HCT116 (cell line): ENCODE data around the gene HYAL2. TPM values are rescaled to one million over a fixed set of nuclear protein-coding genes. Genes with fewer than 3 reads are reported as not detected.

ENCODE experiments used
- ATAC-seq: fragments of 200-7000 bp; cut with Tn5 transposase; 2 replicates; pipeline ENCODE4 v1.9.1; 2020; ENCODE audit warnings: mild to moderate bottlenecking, moderate library complexity
- BruUV-seq: library from RNA; stranded (reverse); fragments of 400-500 nt; replicated peaks from 2 replicates; lab custom pipeline; 2021; lab: Mats Ljungman, UMichigan
- CTCF ChIA-PET: fragments of 300-600 bp; sonication (Branson Sonifier 250); formaldehyde crosslinking; loops from one replicate; lab custom pipeline; 2021; ENCODE audit warnings: antibody characterized with exemption; lab: Charles Lee
- POLR2A ChIA-PET: fragments of 300-600, 350-600 bp; sonication (Branson Sonifier 250); formaldehyde crosslinking; loops from one replicate; lab custom pipeline; 2021; ENCODE audit warnings: antibody characterized with exemption; lab: Charles Lee
- RAD21 ChIA-PET, 2 experiments: fragments of 300-600 bp; sonication (Branson Sonifier 250); formaldehyde crosslinking; loops; one replicate each; lab custom pipeline; 2023; ENCODE audit warnings: low total read pairs in 2 of 2; ENCODE audit not compliant: uncharacterized antibody in 2 of 2, unreplicated experiment in 2 of 2, low non-redundant PET in 1 of 2; lab: Charles Lee
- DNase-seq: peaks from one replicate; pipeline ENCODE4 v3.0.0-alpha.2; 2010; ENCODE audit warnings: low read depth, low spot score
- H2AFZ ChIP-seq: fragments of 200-600 bp; shearing (Covaris generic), sonication (generic); 2 replicates; pipeline ENCODE4 v1.6.1; 2017; ENCODE audit warnings: low read depth, mixed run types, mixed read lengths, antibody characterized with exemption, low read length; ENCODE audit not compliant: poor library complexity, severe bottlenecking
- H3K27ac ChIP-seq: 2 replicates; pipeline ENCODE4 v1.5.1; 2012; ENCODE audit warnings: low read depth, low read length
- H3K27me3 ChIP-seq: fragments of 200-600 bp; sonication (generic); 2 replicates; pipeline ENCODE4 v1.6.1; 2016; ENCODE audit warnings: mixed run types, low read length, mixed read lengths; ENCODE audit not compliant: insufficient read depth
- H3K36me3 ChIP-seq, 2 experiments: fragments of 200-500 bp in 1 of 2; fragments of 200-600 bp in 1 of 2; sonication (Bioruptor generic) in 1 of 2; sonication (generic) in 1 of 2; 2 replicates each; pipeline versions ENCODE4 v1.5.1 to v1.6.1; 2014 to 2016; ENCODE audit warnings: low read length in 2 of 2, inconsistent platforms in 1 of 2, mixed read lengths in 1 of 2, mixed run types in 1 of 2; ENCODE audit not compliant: insufficient read depth in 2 of 2, control insufficient read depth in 1 of 2
- H3K4me1 ChIP-seq, 2 experiments: fragments of 200-600 bp in 1 of 2; sonication (generic) in 1 of 2; 2 replicates each; pipeline versions ENCODE4 v1.5.1 to v1.6.1; 2012 to 2017; ENCODE audit warnings: low read length in 2 of 2, inconsistent platforms in 1 of 2, mild to moderate bottlenecking in 1 of 2, mixed read lengths in 1 of 2, mixed run types in 1 of 2, moderate library complexity in 1 of 2; ENCODE audit not compliant: insufficient read depth in 2 of 2, control insufficient read depth in 1 of 2
- H3K4me2 ChIP-seq: fragments of 200-600 bp; sonication (generic); 2 replicates; pipeline ENCODE4 v1.6.1; 2017; ENCODE audit warnings: mixed run types, low read length, mixed read lengths
- H3K4me3 ChIP-seq, 2 experiments: fragments of 200-600 bp in 1 of 2; sonication (generic) in 1 of 2; replicated peaks in 1 of 2; 2 replicates each; pipeline ENCODE4 v1.5.1; 2011 to 2016; ENCODE audit warnings: low read length in 2 of 2, control low read depth in 1 of 2, low read depth in 1 of 2, mild to moderate bottlenecking in 1 of 2, mixed read lengths in 1 of 2, mixed run types in 1 of 2
- H3K79me2 ChIP-seq: fragments of 200-600 bp; sonication (generic); 2 replicates; pipeline ENCODE4 v1.6.1; 2017; ENCODE audit warnings: mild to moderate bottlenecking, mixed run types, low read length, moderate library complexity, mixed read lengths; ENCODE audit not compliant: insufficient read depth
- H3K9ac ChIP-seq: fragments of 200-600 bp; sonication (generic); 2 replicates; pipeline ENCODE4 v1.6.1; 2016; ENCODE audit warnings: low read length, mixed read lengths
- H3K9me2 ChIP-seq: fragments of 200-600 bp; sonication (generic), shearing (Covaris generic); 2 replicates; pipeline ENCODE4 v1.6.1; 2017; ENCODE audit warnings: mixed run types, mild to moderate bottlenecking, moderate library complexity; ENCODE audit not compliant: insufficient read depth
- H3K9me3 ChIP-seq, 2 experiments: fragments of 200-500 bp in 1 of 2; fragments of 200-600 bp in 1 of 2; sonication (Bioruptor generic) in 1 of 2; sonication (generic) in 1 of 2; 2 replicates each; pipeline ENCODE4 v1.6.1; 2014 to 2017; ENCODE audit warnings: low read length in 2 of 2, mixed read lengths in 2 of 2, inconsistent platforms in 1 of 2, low read depth in 1 of 2, mild to moderate bottlenecking in 1 of 2, mixed run types in 1 of 2, moderate library complexity in 1 of 2; ENCODE audit not compliant: control insufficient read depth in 1 of 2, insufficient read depth in 1 of 2
- H4K20me1 ChIP-seq: fragments of 200-600 bp; sonication (generic), shearing (Covaris generic); 2 replicates; pipeline ENCODE4 v1.6.1; 2017; ENCODE audit warnings: mixed run types, mild to moderate bottlenecking, moderate library complexity; ENCODE audit not compliant: insufficient read depth
- ATF3 ChIP-seq: IDR thresholded peaks from 2 replicates; pipeline ENCODE4 v1.6.1; 2012
- CEBPB ChIP-seq: IDR thresholded peaks from 2 replicates; pipeline ENCODE4 v1.6.1; 2012; ENCODE audit warnings: low read depth
- CTCF ChIP-seq, 3 experiments: fragments of 200-600 bp in 1 of 3; sonication (generic) in 1 of 3; IDR thresholded peaks in 2 of 3; conservative IDR thresholded peaks in 1 of 3; 2 replicates each; pipeline ENCODE4 v1.5.1; 2012 to 2017; ENCODE audit warnings: low read depth in 2 of 3, low read length in 2 of 3, antibody characterized with exemption in 1 of 3, borderline replicate concordance in 1 of 3, control low read depth in 1 of 3, mild to moderate bottlenecking in 1 of 3, mixed read lengths in 1 of 3, mixed run types in 1 of 3, moderate library complexity in 1 of 3; ENCODE audit not compliant: insufficient read depth in 1 of 3
- EGR1 ChIP-seq: IDR thresholded peaks from 2 replicates; pipeline ENCODE4 v1.6.1; 2012; ENCODE audit warnings: low read depth
- EZH2 ChIP-seq: fragments of 200-600 bp; sonication (generic); IDR thresholded peaks from 2 replicates; pipeline ENCODE4 v1.6.1; 2017; ENCODE audit warnings: antibody characterized with exemption, mixed run types
- EZH2phosphoT487 ChIP-seq: fragments of 200-600 bp; IDR thresholded peaks from 2 replicates; pipeline ENCODE4 v1.6.1; 2018; ENCODE audit warnings: antibody characterized with exemption, borderline replicate concordance
- FOSL1 ChIP-seq: IDR thresholded peaks from 2 replicates; pipeline ENCODE4 v1.6.1; 2012; ENCODE audit warnings: low read depth
- JUND ChIP-seq: IDR thresholded peaks from 2 replicates; pipeline ENCODE4 v1.6.1; 2012
- POLR2A ChIP-seq: IDR thresholded peaks from 2 replicates; pipeline ENCODE4 v1.7.0; 2011; ENCODE audit warnings: borderline replicate concordance; ENCODE audit not compliant: insufficient read depth, insufficient read length; ENCODE audit errors: extremely low read depth
- POLR2AphosphoS5 ChIP-seq: IDR thresholded peaks from 2 replicates; pipeline ENCODE4 v1.6.1; 2011; ENCODE audit warnings: mild to moderate bottlenecking, low read depth, low read length, moderate library complexity
- RAD21 ChIP-seq: IDR thresholded peaks from 2 replicates; pipeline ENCODE4 v1.6.1; 2012; ENCODE audit warnings: low read depth, mild to moderate bottlenecking
- SIN3A ChIP-seq: IDR thresholded peaks from 2 replicates; pipeline ENCODE4 v1.6.1; 2012; ENCODE audit warnings: low read depth
- SP1 ChIP-seq: IDR thresholded peaks from 2 replicates; pipeline ENCODE4 v1.6.1; 2012; ENCODE audit warnings: low read depth
- SRF ChIP-seq: IDR thresholded peaks from 2 replicates; pipeline ENCODE4 v1.6.1; 2012; ENCODE audit warnings: low read depth
- TCF7L2 ChIP-seq: IDR thresholded peaks from 2 replicates; pipeline ENCODE4 v1.7.0; 2011; ENCODE audit warnings: borderline replicate concordance, inconsistent platforms; ENCODE audit not compliant: insufficient read depth, insufficient read length; ENCODE audit errors: extremely low read depth
- YY1 ChIP-seq: IDR thresholded peaks from 2 replicates; pipeline ENCODE4 v1.6.1; 2011; ENCODE audit warnings: low read length, low read depth, moderate library complexity, mild to moderate bottlenecking; ENCODE audit not compliant: insufficient replicate concordance; ENCODE audit errors: extremely low read depth
- ZFX ChIP-seq: fragments of 450-650 bp; IDR thresholded peaks from 2 replicates; pipeline ENCODE4 v1.6.1; 2017
- intact Hi-C: fragments of 100-400 bp; cut with micrococcal nuclease; formaldehyde crosslinking; loops from 2 replicates; pipeline ENCODE4 v1.10.0; 2022
- total RNA-seq: library from RNA; stranded (reverse); gene quantifications from one replicate; pipeline ENCODE4 v1.2.1, GENCODE V29; 2021; ENCODE audit not compliant: unreplicated experiment
- TF ChIP-seq, protein P1 (sequence below): IDR thresholded peaks from 2 replicates; pipeline ENCODE4 v1.6.1; 2011; ENCODE audit warnings: mild to moderate bottlenecking, low read length, moderate library complexity; ENCODE audit not compliant: insufficient replicate concordance; ENCODE audit errors: extremely low read depth

The HYAL2 gene
- total RNA-seq, 1 experiment from 2014 or later: 42.2 TPM

DNA sequence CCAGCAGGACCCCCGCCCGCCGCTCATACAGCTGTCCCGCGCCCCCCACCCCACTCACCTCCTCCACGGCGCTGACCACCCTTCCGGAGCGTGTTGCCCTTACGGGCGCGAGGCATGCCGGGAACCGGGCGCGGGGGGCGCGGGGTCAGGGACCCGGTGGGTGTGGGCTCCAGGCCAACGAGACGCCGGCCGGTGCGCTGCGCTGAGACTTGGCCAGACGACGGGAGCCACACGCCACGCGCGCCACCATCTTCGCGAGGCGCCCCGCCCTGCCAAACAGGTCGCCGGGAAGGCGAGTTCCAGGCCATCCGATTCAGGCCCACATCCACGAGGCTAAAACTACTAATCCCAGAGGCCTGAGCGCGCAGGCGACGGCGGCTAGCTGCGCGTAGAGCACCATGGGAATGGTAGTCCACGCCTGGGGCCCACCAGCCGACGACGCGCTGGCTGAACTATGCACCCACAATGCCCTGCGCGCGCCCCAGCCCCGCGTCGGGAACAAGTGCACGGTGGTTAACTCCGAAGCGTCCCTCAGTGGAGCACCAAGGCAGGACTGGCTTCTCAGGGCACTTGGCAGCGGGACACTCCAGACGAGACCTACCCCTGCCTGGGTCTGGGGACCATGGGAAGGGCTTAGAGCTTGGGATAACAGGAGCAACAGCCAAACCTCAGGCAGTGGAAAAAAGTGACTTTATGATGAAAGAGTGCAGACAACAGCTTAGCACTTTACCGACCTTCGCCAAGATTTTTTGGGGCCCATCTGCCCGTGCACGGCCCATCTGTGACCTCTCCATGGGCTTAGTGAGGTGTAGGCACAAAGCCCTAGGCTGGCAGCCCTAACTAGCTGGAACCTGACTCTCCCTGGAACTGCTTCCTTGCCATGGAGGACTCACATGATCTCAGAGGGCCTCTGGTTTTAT, 30.1 kb downstream of the HYAL2 start, which contains the start of gene IFRD2:
Gene IFRD2, minus strand, starts transcription at position 271 of the 920 bp plus-strand sequence. Its CDS starts 155 bp downstream, at position 116.
- peak within 1 kb of the TSS; percentile 98 to 99 for H3K4me3 ChIP-seq
- no peak within 1 kb of the TSS for H2AFZ ChIP-seq
- DNase-seq (peak; percentile 96), ATAC-seq (peak; percentile 94)
- RAD21 ChIA-PET: interaction anchor here (0.7 to 0.9 kb wide), 2 partner anchors 29 to 98 kb away, joined by 3 to 4 read pairs; no protein-coding TSS in a partner anchor
- CTCF ChIA-PET: interaction anchor here (1.2 to 1.9 kb wide), 6 partner anchors 18 to 66 kb away, joined by 3 to 8 read pairs (median 6); no protein-coding TSS in a partner anchor
- H3K27ac ChIP-seq: peak within 1 kb of the TSS; percentile 95
- no peaks in the 10 kb centered on the region for H4K20me1 ChIP-seq
- H3K4me1 ChIP-seq: peaks cover 11 to 17% of the 10 kb centered on the region in 2 experiments
- no peaks in the 10 kb centered on the region for H3K9me3 ChIP-seq
- peaks cover 20 to 34% of the 10 kb centered on the region in 2 experiments for H3K36me3 ChIP-seq
- peak within 1 kb of the TSS; percentile 99 for H3K9ac ChIP-seq
- H3K27me3 ChIP-seq: no peaks in the 10 kb centered on the region
- intact Hi-C loops: no loop called here
- no peaks in the 10 kb centered on the region for H3K9me2 ChIP-seq
- H3K4me2 ChIP-seq: peak within 1 kb of the TSS; percentile 85
- TSS peak; percentile 99 for BruUV-seq
- peaks cover 42% of the 10 kb centered on the region for H3K79me2 ChIP-seq
- POLR2A ChIA-PET: interaction anchor here (1.0 to 1.8 kb wide), 9 partner anchors 8 to 57 kb away, joined by 3 to 7 read pairs (median 4); partner anchors contain the start of genes GNAI2 and HYAL1
- TF ChIP-seq YY1 (peak; percentile 91), TCF7L2 (no peak), CTCF (IDR thresholded peaks at IDR 0.05 in 2 of 3, conservative IDR thresholded peaks at IDR 0.05 in 1 of 3; ENCODE audit: borderline replicate concordance in 1 of 3, insufficient read depth in 1 of 3, low read depth in 2 of 3, low read length in 2 of 3) (no peak), FOSL1 (no peak), POLR2A (peak; percentile 56), SRF (no peak), SP1 (no peak), EZH2 (no peak), SIN3A (no peak), EGR1 (no peak), ZFX (peak; percentile 13; the same call in 1 of the 2 replicates), JUND (no peak), CEBPB (no peak), EZH2phosphoT487 (no peak), RAD21 (no peak), ATF3 (no peak), POLR2AphosphoS5 (peak; percentile 87; the same call in 1 of the 2 replicates)
- TF ChIP-seq, protein P1, sequence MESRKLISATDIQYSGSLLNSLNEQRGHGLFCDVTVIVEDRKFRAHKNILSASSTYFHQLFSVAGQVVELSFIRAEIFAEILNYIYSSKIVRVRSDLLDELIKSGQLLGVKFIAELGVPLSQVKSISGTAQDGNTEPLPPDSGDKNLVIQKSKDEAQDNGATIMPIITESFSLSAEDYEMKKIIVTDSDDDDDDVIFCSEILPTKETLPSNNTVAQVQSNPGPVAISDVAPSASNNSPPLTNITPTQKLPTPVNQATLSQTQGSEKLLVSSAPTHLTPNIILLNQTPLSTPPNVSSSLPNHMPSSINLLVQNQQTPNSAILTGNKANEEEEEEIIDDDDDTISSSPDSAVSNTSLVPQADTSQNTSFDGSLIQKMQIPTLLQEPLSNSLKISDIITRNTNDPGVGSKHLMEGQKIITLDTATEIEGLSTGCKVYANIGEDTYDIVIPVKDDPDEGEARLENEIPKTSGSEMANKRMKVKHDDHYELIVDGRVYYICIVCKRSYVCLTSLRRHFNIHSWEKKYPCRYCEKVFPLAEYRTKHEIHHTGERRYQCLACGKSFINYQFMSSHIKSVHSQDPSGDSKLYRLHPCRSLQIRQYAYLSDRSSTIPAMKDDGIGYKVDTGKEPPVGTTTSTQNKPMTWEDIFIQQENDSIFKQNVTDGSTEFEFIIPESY: peak; percentile 28
